Upper lobe of right lung (tissue), 1 donor: Measurements from ENCODE around the gene OBI1. TPM values are rescaled to one million over a fixed set of nuclear protein-coding genes. Genes with fewer than 3 reads are reported as not detected.
A peak's percentile ranks its signal among the peaks of the same experiment; 100 is the strongest.

ENCODE experiments used
- ATAC-seq: fragments of 200-7000 bp; cut with Tn5 transposase; one replicate; pipeline ENCODE4 v1.9.1; 2020; ENCODE audit warnings: mild to moderate bottlenecking, moderate library complexity
- DNase-seq: peaks from one replicate; pipeline ENCODE4 v3.0.0-alpha.2; 2020
- H3K27ac ChIP-seq: fragments of 200-600 bp; one replicate; pipeline ENCODE4 v1.8.0; 2022
- H3K27me3 ChIP-seq: fragments of 200-600 bp; one replicate; pipeline ENCODE4 v1.8.0; 2022; ENCODE audit warnings: mild to moderate bottlenecking
- H3K36me3 ChIP-seq: fragments of 200-600 bp; one replicate; pipeline ENCODE4 v1.8.0; 2022
- H3K4me1 ChIP-seq: fragments of 200-600 bp; one replicate; pipeline ENCODE4 v1.8.0; 2022
- H3K4me3 ChIP-seq: fragments of 200-600 bp; one replicate; pipeline ENCODE4 v1.8.0; 2022; ENCODE audit warnings: mild to moderate bottlenecking
- H3K9me3 ChIP-seq: fragments of 200-600 bp; one replicate; pipeline ENCODE4 v1.8.0; 2022
- CTCF ChIP-seq: fragments of 200-600 bp; IDR thresholded peaks from one replicate; pipeline ENCODE4 v1.8.0; 2022; ENCODE audit warnings: antibody characterized with exemption
- intact Hi-C: fragments of 100-400 bp; cut with DNase I; formaldehyde crosslinking; loops from one replicate; pipeline ENCODE4 v1.11.0; 2022
- total RNA-seq: library from RNA; stranded (reverse); fragmentation: NEBNext Ultra II Directional; extraction: Animal tissue kit (Norgen Biotek cat#: 25700); gene quantifications from one replicate; pipeline ENCODE4 v1.2.1, GENCODE V29; 2021
- donor health status: DM: no; HTN: yes; CAD: no; lungs with severe emphysema.

Gene OBI1
- total RNA-seq, 1 donor from 2014 or later = 9.3 TPM

DNA sequence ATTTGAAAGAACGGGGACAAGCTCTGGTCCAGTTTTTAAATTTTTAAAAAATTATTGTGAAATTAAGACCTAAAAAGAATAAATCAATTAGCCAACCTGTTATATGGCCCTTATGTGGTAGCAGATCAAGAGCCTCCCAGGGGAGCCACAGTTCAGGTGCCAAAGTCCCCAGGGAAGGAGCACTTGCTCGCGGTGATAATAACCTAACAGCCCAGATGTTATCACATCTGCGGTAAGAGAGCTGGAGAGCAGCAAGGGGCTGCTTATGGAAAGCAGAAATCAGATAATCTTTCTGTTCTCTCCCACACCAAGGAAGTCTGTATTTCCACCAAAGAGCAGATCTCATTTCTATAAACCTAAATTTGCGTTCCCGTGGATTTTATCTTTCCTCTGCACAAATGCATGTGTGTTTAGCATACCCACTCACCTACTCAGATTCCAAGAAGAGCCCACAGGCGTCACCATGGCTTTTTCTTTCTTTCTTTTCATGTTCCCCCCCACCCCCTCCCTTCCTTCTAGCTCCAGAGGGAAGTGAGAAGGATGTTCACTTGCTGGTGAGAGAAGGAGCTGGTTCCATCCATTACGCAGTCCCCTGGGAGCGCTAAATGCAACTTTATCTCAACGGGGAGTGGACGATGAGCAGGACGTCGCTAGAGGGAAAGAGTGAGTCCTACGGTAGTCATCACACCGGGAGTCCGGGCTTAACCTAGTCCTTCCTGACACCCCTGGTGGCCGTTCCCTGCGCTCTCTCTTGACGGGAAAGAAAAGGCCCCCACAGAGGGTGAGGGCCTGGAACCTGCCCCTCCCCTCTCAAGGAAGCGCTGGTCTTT lies 54.0 kb downstream of the OBI1 start:
- H3K4me1 ChIP-seq = peaks cover 39% of the 10 kb centered on the region
- ATAC-seq (no peak), DNase-seq (no peak)
- no peaks in the 10 kb centered on the region for H3K36me3 ChIP-seq
- no peak overlapping the region for H3K27ac ChIP-seq
- intact Hi-C loops = no loop called here
- no peaks in the 10 kb centered on the region for H3K9me3 ChIP-seq
- TF ChIP-seq CTCF = no peak
- H3K4me3 ChIP-seq = no peak overlapping the region
- peaks cover 91% of the 10 kb centered on the region for H3K27me3 ChIP-seq

GRCh38 chr13:78603240-78603957 lies 55.6 kb downstream of the OBI1 start, which contains the start of gene POU4F1:
Gene POU4F1 (minus strand): TSS chr13:78603552. CDS start chr13:78603326, 226 bp downstream.
- Histone ChIP-seq H3K4me3 (peak within 1 kb of the TSS; percentile 37), H3K36me3 (no peaks in the 10 kb centered on the region), H3K4me1 (peaks cover 25% of the 10 kb centered on the region), H3K27ac (no peak within 1 kb of the TSS), H3K9me3 (no peaks in the 10 kb centered on the region), H3K27me3 (peaks cover 91% of the 10 kb centered on the region)
- no peak for TF ChIP-seq CTCF
- intact Hi-C loops = no loop called here
- ATAC-seq (peak; percentile 52), DNase-seq (no peak)

DNA sequence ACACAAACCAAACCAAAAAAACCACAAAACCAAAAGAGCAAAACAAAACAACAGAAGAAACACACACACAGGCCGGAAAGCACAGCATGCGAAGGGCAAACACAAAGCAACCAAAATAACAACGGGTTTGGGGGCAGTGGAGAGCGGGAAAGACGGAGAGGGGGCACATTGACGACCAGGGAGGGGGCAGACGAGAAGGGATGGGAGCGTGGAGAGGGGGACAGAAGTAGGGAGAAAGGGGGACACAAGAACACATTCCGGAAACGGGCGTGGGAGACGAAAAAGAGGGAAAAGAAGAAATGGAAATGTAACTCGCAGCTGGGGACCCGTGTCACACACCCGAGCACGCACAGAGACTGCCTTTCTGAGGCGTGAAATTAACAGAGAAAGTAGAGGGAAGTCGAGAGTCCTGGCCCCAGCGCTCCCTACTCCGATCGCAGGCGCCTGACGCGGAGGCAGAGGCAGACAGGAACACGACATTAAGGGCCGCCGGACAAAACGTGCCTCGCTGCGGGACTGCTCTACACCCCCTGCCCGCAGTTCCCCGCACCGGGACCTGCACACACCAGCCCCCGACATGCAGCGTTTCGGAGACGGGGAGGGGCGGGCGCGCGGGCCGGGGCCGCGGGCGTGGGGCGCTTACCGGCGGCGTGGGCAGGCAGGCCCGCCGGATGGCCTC lies 56.3 kb downstream of the OBI1 start:
- no peak overlapping the region for H3K27ac ChIP-seq
- ATAC-seq (peak; percentile 8), DNase-seq (no peak)
- no peak for TF ChIP-seq CTCF
- H3K27me3 ChIP-seq = peaks cover 91% of the 10 kb centered on the region
- peaks cover 18% of the 10 kb centered on the region for H3K4me1 ChIP-seq
- H3K36me3 ChIP-seq = no peaks in the 10 kb centered on the region
- intact Hi-C loops = no loop called here
- H3K4me3 ChIP-seq = peak overlapping the region; percentile 37
- no peaks in the 10 kb centered on the region for H3K9me3 ChIP-seq

DNA sequence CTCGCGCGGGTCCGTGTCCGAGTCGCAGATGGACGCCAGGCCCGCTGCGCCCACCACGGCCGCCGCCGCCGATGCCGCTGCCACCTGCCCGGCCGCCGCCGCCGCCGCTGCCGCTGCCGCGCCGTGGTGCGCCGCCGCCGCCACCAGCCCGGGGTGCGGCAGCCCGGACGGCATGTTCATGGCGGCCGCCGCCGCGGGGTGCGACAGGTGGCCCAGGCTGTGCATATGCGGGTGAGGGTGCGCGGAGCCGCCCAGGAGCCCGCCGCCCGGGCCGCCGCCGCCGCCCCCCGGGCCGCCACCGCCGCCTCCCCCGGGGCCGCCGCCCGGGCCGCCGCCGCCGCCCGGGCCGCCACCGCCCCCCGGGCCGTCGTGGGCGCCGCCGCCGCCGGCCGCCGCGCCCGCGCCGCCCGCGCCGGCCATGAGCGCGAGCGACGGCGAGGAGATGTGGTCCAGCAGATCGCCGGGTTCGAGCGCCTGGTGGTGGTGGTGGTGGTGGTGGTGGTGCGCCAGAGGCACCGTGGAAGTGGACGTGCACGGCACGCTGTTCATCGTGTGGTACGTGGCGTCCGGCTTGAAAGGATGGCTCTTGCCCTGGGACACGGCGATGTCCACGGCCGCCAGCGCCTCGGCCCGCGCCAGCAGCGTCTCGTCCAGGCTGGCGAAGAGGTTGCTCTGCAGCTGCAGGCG lies 56.9 kb downstream of the OBI1 start:
- no peak overlapping the region for H3K4me3 ChIP-seq
- intact Hi-C loops = no loop called here
- no peak for TF ChIP-seq CTCF

DNA sequence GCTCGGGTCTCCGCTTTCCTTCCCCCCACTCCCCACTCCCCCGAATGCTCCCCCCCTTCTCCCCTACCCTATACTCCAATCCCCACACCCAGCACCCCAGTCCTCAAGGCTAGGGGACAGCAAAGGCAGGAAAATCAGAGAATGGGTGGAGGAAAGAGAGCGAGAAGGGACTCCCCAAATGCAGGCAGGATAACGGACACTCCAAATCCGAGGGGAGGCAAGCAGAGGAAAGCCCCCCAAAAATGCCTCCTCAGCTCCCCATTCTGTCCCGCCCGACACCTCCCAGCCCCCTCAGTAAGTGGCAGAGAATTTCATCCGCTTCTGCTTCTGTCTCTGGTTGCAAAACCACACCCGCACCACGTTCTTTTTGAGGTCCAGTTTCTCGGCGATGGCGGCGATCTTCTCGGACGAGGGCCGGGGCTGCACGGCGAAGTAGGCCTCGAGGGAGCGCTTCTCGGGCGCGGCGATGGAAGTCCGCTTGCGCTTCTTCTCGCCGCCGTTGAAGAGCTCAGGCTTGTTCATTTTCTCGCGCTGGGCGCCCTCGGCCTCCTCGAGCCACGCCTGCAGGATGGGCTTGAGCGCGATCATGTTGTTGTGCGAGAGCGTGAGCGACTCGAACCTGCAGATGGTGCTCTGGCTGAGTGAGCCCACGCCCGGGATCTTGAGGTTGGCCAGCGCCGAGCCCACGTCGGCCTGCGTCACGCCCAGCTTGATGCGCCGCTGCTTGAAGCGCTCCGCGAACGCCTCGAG lies 57.7 kb downstream of the OBI1 start:
- ATAC-seq (no peak), DNase-seq (no peak)
- Histone ChIP-seq H3K4me1 (peaks cover 14% of the 10 kb centered on the region), H3K4me3 (peak overlapping the region; percentile 10), H3K27ac (no peak overlapping the region), H3K9me3 (no peaks in the 10 kb centered on the region), H3K27me3 (peaks cover 91% of the 10 kb centered on the region), H3K36me3 (no peaks in the 10 kb centered on the region)
- no peak for TF ChIP-seq CTCF
- intact Hi-C loops = no loop called here

More for the DNA sequence above, 56.9 kb downstream of the OBI1 start:
- ATAC-seq (no peak), DNase-seq (no peak)
- Histone ChIP-seq H3K27ac (no peak overlapping the region), H3K27me3 (peaks cover 91% of the 10 kb centered on the region), H3K9me3 (no peaks in the 10 kb centered on the region), H3K4me1 (peaks cover 13% of the 10 kb centered on the region), H3K36me3 (no peaks in the 10 kb centered on the region)
